ENCODE data around the gene TDRD3.

GRCh38 chr13:60363288-60363687 is 33.7 kb upstream of the TDRD3 start:
- TF ChIP-seq CTCF (IDR thresholded peaks at IDR 0.05) (no peak), POLR2A (IDR thresholded peaks at IDR 0.05) (no peak)

Data from esophagus squamous epithelium (tissue), 4 donors.